Caco-2 (cell line): ENCODE results near the gene SUPT16H. TPM values are rescaled to one million over a fixed set of nuclear protein-coding genes. Genes with fewer than 3 reads are reported as not detected.

Experiments
- BruUV-seq: library from RNA; stranded (reverse); fragments of 400-500 nt; replicated peaks from 2 replicates; lab custom pipeline; 2021; lab: Mats Ljungman, UMichigan
- CTCF ChIA-PET: fragments of 300-600 bp; sonication (Branson Sonifier 250); formaldehyde crosslinking; loops from one replicate; lab custom pipeline; 2022; ENCODE audit warnings: antibody characterized with exemption; lab: Charles Lee
- POLR2A ChIA-PET: fragments of 300-600 bp; sonication (Branson Sonifier 250); formaldehyde crosslinking; loops from one replicate; lab custom pipeline; 2022; ENCODE audit warnings: antibody characterized with exemption; lab: Charles Lee
- DNase-seq, 2 experiments: peaks; one replicate each; pipeline versions ENCODE4 v3.0.0 to v3.0.0-alpha.2; 2020 to 2022
- H3K27me3 ChIP-seq: replicated peaks from 2 replicates; pipeline ENCODE4 v1.6.0; 2011; ENCODE audit warnings: low read length; ENCODE audit not compliant: control insufficient read depth, insufficient read depth
- H3K36me3 ChIP-seq: 2 replicates; pipeline ENCODE4 v1.5.1; 2011; ENCODE audit warnings: low read length; ENCODE audit not compliant: control insufficient read depth, insufficient read depth
- H3K4me1 ChIP-seq: fragments of 250-450 bp; sonication (Bioruptor Pico); 2 replicates; pipeline ENCODE4 v1.5.1; 2020; ENCODE audit warnings: mild to moderate bottlenecking
- H3K4me3 ChIP-seq: 2 replicates; pipeline ENCODE4 v1.5.1; 2011; ENCODE audit warnings: low read depth, mild to moderate bottlenecking, control low read depth, low read length
- H3K9me3 ChIP-seq: fragments of 250-450 bp; sonication (Bioruptor Pico); 2 replicates; pipeline ENCODE4 v1.5.1; 2020; ENCODE audit warnings: mild to moderate bottlenecking, moderate library complexity
- H3K27ac Mint-ChIP-seq: one replicate; pipeline ENCODE4 v1.8.0; 2022; ENCODE audit warnings: mixed read lengths; ENCODE audit not compliant: unreplicated experiment
- H3K27me3 Mint-ChIP-seq: one replicate; pipeline ENCODE4 v1.8.0; 2022; ENCODE audit warnings: mixed read lengths; ENCODE audit not compliant: insufficient read depth, unreplicated experiment
- H3K36me3 Mint-ChIP-seq: one replicate; pipeline ENCODE4 v1.8.0; 2022; ENCODE audit warnings: mild to moderate bottlenecking, mixed read lengths; ENCODE audit not compliant: insufficient read depth, unreplicated experiment
- H3K4me1 Mint-ChIP-seq: one replicate; pipeline ENCODE4 v1.8.0; 2022; ENCODE audit warnings: low read depth, mixed read lengths; ENCODE audit not compliant: unreplicated experiment
- H3K4me3 Mint-ChIP-seq: one replicate; pipeline ENCODE4 v1.8.0; 2022; ENCODE audit warnings: mild to moderate bottlenecking, moderate library complexity, mixed read lengths; ENCODE audit not compliant: unreplicated experiment
- H3K9me3 Mint-ChIP-seq: one replicate; pipeline ENCODE4 v1.8.0; 2022; ENCODE audit warnings: mixed read lengths; ENCODE audit not compliant: unreplicated experiment
- CTCF ChIP-seq, 2 experiments: fragments of 200-600 bp in 1 of 2; IDR thresholded peaks; 1 replicate in 1 of 2; 2 replicates in 1 of 2; pipeline versions ENCODE4 v1.5.1 to v1.8.0; 2011 to 2022; ENCODE audit warnings: antibody characterized with exemption in 1 of 2, control low read depth in 1 of 2, inconsistent platforms in 1 of 2, low read depth in 1 of 2, low read length in 1 of 2, mild to moderate bottlenecking in 1 of 2, moderate library complexity in 1 of 2; ENCODE audit not compliant: insufficient read depth in 1 of 2, severe bottlenecking in 1 of 2, unreplicated experiment in 1 of 2
- intact Hi-C: fragments of 100-400 bp; cut with micrococcal nuclease; formaldehyde crosslinking; loops from one replicate; pipeline ENCODE4 v1.10.0; 2022; ENCODE audit not compliant: unreplicated experiment
- total RNA-seq: library from RNA; stranded (reverse); gene quantifications from 2 replicates; pipeline ENCODE4 v1.2.3, GENCODE V29; 2022

The SUPT16H gene
- total RNA-seq, 1 experiment from 2014 or later: 118 TPM

DNA sequence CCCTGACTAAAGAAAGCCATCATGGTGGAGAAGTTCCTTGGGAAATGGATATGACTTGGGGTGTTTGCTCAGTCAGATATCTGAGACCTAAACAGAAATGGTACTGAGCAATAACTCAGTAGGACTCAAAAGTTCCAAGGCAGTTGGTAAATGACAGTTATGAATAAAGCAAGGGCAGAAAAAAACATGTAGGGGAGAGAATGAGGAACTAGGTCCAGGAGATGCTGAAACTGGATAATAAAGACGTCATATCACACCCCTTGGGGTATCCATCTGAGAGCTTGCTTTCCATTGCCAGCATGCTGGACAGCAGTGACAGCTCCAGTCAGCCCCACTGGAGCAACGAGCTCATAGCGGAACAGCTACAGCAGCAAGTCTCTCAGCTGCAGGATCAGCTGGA lies 66.4 kb downstream of the SUPT16H start:
- Mint-ChIP-seq H3K4me3 (no peak overlapping the region), H3K9me3 (no peaks in the 10 kb centered on the region), H3K4me1 (no peaks in the 10 kb centered on the region), H3K27ac (no peak overlapping the region), H3K27me3 (peaks cover under 1% of the 10 kb centered on the region), H3K36me3 (no peaks in the 10 kb centered on the region)
- no peaks in the 10 kb centered on the region for H3K4me1 ChIP-seq
- no peaks in the 10 kb centered on the region for H3K9me3 ChIP-seq
- intact Hi-C loops: no loop called here
- ChIA-PET CTCF (no interaction called here), POLR2A (no interaction called here)
- H3K4me3 ChIP-seq: no peak overlapping the region
- no peak for TF ChIP-seq CTCF (IDR thresholded peaks at IDR 0.05; ENCODE audit: insufficient read depth in 1 of 2, low read depth in 1 of 2, low read length in 1 of 2, severe bottlenecking in 1 of 2, unreplicated experiment in 1 of 2)
- DNase-seq: no peak
- no TSS peak for BruUV-seq
- H3K36me3 ChIP-seq: no peaks in the 10 kb centered on the region
- H3K27me3 ChIP-seq: no peaks in the 10 kb centered on the region

DNA sequence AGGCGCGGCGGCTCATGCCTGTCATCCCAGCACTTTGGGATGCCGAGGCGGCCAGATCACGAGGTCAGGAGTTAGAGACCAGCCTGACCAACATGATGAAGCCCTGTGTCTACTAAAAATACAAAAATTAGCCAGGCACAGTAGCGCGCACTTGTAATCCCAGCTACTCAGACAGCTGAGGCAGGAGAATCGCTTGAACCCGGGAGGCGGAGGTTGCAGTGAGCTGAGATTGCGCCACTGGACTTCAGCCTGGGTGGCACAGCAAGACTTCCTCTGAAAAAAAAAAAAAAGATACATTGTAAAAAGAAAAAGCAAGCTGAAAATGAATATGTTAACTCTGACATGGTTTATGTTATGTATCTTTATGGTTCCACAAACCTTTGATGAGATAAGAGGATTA lies 70.3 kb downstream of the SUPT16H start:
- H3K9me3 Mint-ChIP-seq: no peaks in the 10 kb centered on the region
- H3K36me3 ChIP-seq: no peaks in the 10 kb centered on the region
- H3K4me3 Mint-ChIP-seq: no peak overlapping the region
- CTCF ChIA-PET: no interaction called here
- no peaks in the 10 kb centered on the region for H3K4me1 Mint-ChIP-seq
- TF ChIP-seq CTCF (IDR thresholded peaks at IDR 0.05; ENCODE audit: insufficient read depth in 1 of 2, low read depth in 1 of 2, low read length in 1 of 2, severe bottlenecking in 1 of 2, unreplicated experiment in 1 of 2): no peak
- intact Hi-C loops: no loop called here
- no peak overlapping the region for H3K27ac Mint-ChIP-seq
- H3K27me3 ChIP-seq: no peaks in the 10 kb centered on the region
- no peak overlapping the region for H3K4me3 ChIP-seq
- no peaks in the 10 kb centered on the region for H3K9me3 ChIP-seq
- H3K4me1 ChIP-seq: peaks cover 5% of the 10 kb centered on the region
- no peak for DNase-seq
- POLR2A ChIA-PET: interaction anchor here (0.5 to 0.6 kb wide), 2 partner anchors 64 to 72 kb away, joined by 3 read pairs; no protein-coding TSS in a partner anchor
- no peaks in the 10 kb centered on the region for H3K36me3 Mint-ChIP-seq
- H3K27me3 Mint-ChIP-seq: no peaks in the 10 kb centered on the region
- no TSS peak for BruUV-seq

DNA sequence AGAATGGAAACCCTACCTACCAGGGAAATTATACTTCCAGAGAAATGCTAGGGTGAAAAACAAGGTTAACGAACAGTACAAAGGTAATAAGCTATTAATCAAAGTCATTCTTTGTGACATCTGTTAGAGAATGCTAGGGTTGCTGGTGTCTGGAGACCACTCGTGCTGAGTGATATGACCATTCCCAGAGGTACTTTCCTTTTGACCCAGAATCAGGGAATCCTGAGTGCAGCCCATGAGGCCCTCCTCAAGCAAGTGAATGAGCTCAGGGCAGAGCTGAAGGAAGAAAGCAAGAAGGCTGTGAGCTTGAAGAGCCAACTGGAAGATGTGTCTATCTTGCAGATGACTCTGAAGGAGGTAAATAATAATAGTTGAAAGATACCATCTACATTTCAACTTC lies 72.2 kb downstream of the SUPT16H start:
- ChIA-PET CTCF (interaction anchor here (0.6 kb wide), 1 partner anchor 145 kb away, joined by 3 read pairs; no protein-coding TSS in a partner anchor), POLR2A (no interaction called here)
- Mint-ChIP-seq H3K9me3 (no peaks in the 10 kb centered on the region), H3K27ac (no peak overlapping the region), H3K36me3 (no peaks in the 10 kb centered on the region), H3K4me1 (no peaks in the 10 kb centered on the region), H3K27me3 (no peaks in the 10 kb centered on the region), H3K4me3 (no peak overlapping the region)
- Histone ChIP-seq H3K36me3 (no peaks in the 10 kb centered on the region), H3K27me3 (no peaks in the 10 kb centered on the region), H3K4me1 (peaks cover 21% of the 10 kb centered on the region), H3K4me3 (no peak overlapping the region), H3K9me3 (no peaks in the 10 kb centered on the region)
- no peak for DNase-seq
- TF ChIP-seq CTCF (IDR thresholded peaks at IDR 0.05; ENCODE audit: insufficient read depth in 1 of 2, low read depth in 1 of 2, low read length in 1 of 2, severe bottlenecking in 1 of 2, unreplicated experiment in 1 of 2): no peak
- BruUV-seq: no TSS peak
- intact Hi-C loops: no loop called here
